PFSK-1 (cell line): ENCODE measurements around the gene SOWAHB.

ENCODE experiments used
- POLR2AphosphoS5 ChIP-seq: IDR thresholded peaks from 2 replicates; pipeline ENCODE4 v1.6.1; 2012; ENCODE audit warnings: low read depth, mild to moderate bottlenecking, control low read depth, low read length, moderate library complexity
- REST ChIP-seq, 2 experiments: IDR thresholded peaks; 2 replicates each; pipeline versions ENCODE4 v1.6.1 to v1.8.0; 2011 to 2012; ENCODE audit warnings: low read depth in 2 of 2, low read length in 2 of 2, control low read depth in 1 of 2, inconsistent platforms in 1 of 2, mild to moderate bottlenecking in 1 of 2, moderate library complexity in 1 of 2; ENCODE audit not compliant: insufficient read depth in 1 of 2
- SIN3A ChIP-seq: IDR thresholded peaks from 2 replicates; pipeline ENCODE4 v1.6.1; 2012; ENCODE audit warnings: mild to moderate bottlenecking, low read length, moderate library complexity, borderline replicate concordance; ENCODE audit not compliant: insufficient read depth
- TAF1 ChIP-seq: IDR thresholded peaks from 2 replicates; pipeline ENCODE4 v1.6.1; 2012; ENCODE audit warnings: low read length, control low read depth, borderline replicate concordance; ENCODE audit not compliant: insufficient read depth

DNA sequence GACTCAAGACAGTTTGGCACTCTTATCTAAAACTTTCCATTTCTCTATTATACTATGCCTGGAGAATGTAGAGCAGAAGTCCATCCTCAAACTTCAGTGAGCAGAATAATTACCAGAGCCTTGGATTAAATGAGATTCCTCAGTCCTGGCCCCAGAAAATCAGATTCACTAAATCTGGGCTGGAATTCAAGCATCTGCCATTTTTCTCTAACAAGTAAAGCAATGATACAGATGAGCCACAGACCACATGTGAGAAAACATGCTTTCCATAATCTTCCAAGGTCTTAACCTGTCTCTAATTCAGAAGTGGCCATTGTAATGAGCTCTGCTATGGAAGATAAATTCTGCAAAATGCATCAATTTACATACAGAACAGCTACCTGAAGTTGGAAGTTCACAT lies 25.4 kb downstream of the SOWAHB start:
- TF ChIP-seq POLR2AphosphoS5 (no peak), SIN3A (no peak), TAF1 (no peak), REST (IDR thresholded peaks at IDR 0.05; ENCODE audit: insufficient read depth in 1 of 2, low read depth in 2 of 2, low read length in 2 of 2) (no peak)
